ENCODE data around the gene MC4R. TPM values are rescaled to one million over a fixed set of nuclear protein-coding genes. Genes with fewer than 3 reads are reported as not detected.

Gene MC4R
- total and polyA plus RNA-seq, 7 donors: not detected

DNA sequence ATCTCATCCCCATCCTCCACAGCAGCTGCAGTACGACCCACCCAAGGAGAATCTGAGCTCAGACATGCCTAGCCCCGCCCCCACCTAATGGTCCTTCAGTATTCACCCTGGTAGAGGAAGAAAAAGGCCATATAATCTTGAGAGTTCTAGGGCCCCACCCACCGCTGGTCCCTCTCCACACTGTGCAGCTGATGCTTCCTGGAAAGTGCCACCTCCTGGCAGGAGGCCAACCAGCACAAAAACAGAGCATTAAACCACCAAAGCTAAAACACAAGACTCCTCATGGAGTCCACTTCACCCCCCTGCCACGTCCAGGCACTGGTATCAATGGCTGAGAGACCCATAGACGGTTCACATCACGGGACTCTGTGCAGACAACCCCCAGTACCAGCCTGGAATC is 40.7 kb downstream of the MC4R start:
- Histone ChIP-seq H3K4me1 (no peaks in the 10 kb centered on the region), H3K27me3 (ENCODE audit: insufficient read depth in 3 of 3, low read length in 2 of 3) (peaks cover 0 to 2% (median 0%) of the 10 kb centered on the region in 3 donors), H3K4me3 (no peak overlapping the region), H3K9me3 (no peaks in the 10 kb centered on the region), H3K27ac (no peak overlapping the region), H3K36me3 (ENCODE audit: insufficient read depth in 1 of 2, low read depth in 1 of 2) (no peaks in the 10 kb centered on the region)
- 69 to 81% (median 80%) methylated on average over 6 of the region's 6 CpGs for WGBS, 3 donors
- TF ChIP-seq, protein P1, sequence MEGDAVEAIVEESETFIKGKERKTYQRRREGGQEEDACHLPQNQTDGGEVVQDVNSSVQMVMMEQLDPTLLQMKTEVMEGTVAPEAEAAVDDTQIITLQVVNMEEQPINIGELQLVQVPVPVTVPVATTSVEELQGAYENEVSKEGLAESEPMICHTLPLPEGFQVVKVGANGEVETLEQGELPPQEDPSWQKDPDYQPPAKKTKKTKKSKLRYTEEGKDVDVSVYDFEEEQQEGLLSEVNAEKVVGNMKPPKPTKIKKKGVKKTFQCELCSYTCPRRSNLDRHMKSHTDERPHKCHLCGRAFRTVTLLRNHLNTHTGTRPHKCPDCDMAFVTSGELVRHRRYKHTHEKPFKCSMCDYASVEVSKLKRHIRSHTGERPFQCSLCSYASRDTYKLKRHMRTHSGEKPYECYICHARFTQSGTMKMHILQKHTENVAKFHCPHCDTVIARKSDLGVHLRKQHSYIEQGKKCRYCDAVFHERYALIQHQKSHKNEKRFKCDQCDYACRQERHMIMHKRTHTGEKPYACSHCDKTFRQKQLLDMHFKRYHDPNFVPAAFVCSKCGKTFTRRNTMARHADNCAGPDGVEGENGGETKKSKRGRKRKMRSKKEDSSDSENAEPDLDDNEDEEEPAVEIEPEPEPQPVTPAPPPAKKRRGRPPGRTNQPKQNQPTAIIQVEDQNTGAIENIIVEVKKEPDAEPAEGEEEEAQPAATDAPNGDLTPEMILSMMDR (IDR thresholded peaks at IDR 0.05): no peak
- intact Hi-C loops (cut with DNase I): no loop called here
- ATAC-seq: no peak
- DNase-seq: peak in 1 of 2 donors; percentile 32

DNA sequence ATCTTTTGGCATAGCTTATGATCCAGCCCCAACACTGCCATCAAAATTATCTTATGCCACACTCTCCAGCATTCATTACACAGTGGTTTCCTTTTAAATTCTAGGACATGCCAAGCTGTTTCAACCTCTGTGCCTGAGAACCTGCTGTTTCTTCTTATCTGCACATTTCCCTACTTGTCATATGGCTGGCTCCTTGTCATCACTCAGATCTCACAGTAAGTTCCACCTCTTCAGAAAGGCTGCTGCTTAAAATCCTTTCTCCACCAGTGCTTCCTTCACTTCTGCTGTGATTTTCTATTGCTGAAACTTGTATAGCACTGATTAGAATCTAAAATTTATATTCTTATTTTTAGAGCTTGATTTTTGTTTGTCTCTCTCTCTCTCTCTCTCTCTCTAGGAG is 43.4 kb downstream of the MC4R start:
- Histone ChIP-seq H3K9me3 (peaks cover 3% of the 10 kb centered on the region), H3K27ac (no peak overlapping the region), H3K4me1 (no peaks in the 10 kb centered on the region), H3K36me3 (ENCODE audit: insufficient read depth in 1 of 2, low read depth in 1 of 2) (no peaks in the 10 kb centered on the region), H3K27me3 (ENCODE audit: insufficient read depth in 3 of 3, low read length in 2 of 3) (peaks cover 0 to 2% (median 0%) of the 10 kb centered on the region in 3 donors), H3K4me3 (no peak overlapping the region)
- ATAC-seq: no peak
- TF ChIP-seq, protein P1 (IDR thresholded peaks at IDR 0.05): no peak
- intact Hi-C loops (cut with DNase I): no loop called here
- DNase-seq: no peak

DNA sequence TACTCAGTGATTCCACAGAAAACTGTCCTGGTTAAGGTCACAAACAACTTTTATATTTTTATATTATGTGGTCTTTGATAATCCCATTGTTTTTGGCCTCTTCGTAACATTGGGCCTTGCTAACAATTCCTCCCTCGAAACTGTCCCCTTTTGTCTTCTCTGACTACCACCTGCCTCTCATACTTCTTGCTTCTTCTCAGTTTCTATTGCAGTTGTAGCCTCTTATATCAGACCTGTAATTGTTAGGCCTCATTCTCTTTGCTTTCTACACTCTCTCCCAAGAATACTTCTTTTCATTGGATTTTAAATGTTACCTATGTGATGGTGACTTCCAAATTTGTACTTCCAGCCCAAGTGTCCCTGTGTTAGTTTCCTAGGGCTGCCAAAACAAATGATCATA is 44.7 kb downstream of the MC4R start:
- DNase-seq: no peak
- Histone ChIP-seq H3K36me3 (ENCODE audit: insufficient read depth in 1 of 2, low read depth in 1 of 2) (no peaks in the 10 kb centered on the region), H3K4me1 (no peaks in the 10 kb centered on the region), H3K27me3 (ENCODE audit: insufficient read depth in 3 of 3, low read length in 2 of 3) (peaks cover 0 to 2% (median 0%) of the 10 kb centered on the region in 3 donors), H3K9me3 (peaks cover 7% of the 10 kb centered on the region), H3K4me3 (no peak overlapping the region), H3K27ac (no peak overlapping the region)
- WGBS, 3 donors: 64 to 88% (median 86%) methylated on average over 2 of the region's 2 CpGs
- ATAC-seq: no peak
- TF ChIP-seq, protein P1 (IDR thresholded peaks at IDR 0.05): no peak
- intact Hi-C loops (cut with DNase I): no loop called here

DNA sequence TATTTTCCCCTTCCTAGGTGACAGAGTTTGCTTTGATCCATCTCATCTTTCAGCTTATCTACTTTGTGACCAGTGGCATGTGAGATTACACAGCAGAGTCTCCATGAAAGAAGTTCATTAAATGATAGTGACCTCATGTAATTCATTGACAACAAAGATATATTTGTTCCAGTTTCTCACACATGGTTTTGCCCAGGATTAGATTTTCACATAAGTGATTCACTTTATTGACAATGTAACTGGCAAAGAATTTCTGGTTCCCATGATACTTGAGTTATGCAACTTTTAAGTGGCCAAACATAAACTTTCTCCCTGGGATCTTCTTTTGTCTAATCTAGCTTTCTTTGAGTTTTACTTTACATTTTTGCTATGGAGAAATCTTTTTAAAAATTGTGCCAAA is 50.0 kb downstream of the MC4R start:
- TF ChIP-seq, protein P1 (IDR thresholded peaks at IDR 0.05): no peak
- Histone ChIP-seq H3K4me1 (no peaks in the 10 kb centered on the region), H3K27ac (no peak overlapping the region), H3K4me3 (no peak overlapping the region), H3K36me3 (ENCODE audit: insufficient read depth in 1 of 2, low read depth in 1 of 2) (no peaks in the 10 kb centered on the region), H3K27me3 (ENCODE audit: insufficient read depth in 3 of 3, low read length in 2 of 3) (no peaks in the 10 kb centered on the region), H3K9me3 (peaks cover 7% of the 10 kb centered on the region)
- intact Hi-C loops (cut with DNase I): no loop called here
- ATAC-seq: no peak
- no peak for DNase-seq

Data from psoas muscle (tissue), 8 donors.